Lower leg skin (tissue), 3 donors: ENCODE results near the gene CDKAL1.

Experiments used
- POLR2A ChIP-seq, 2 donors: fragments of 450-650 bp; IDR thresholded peaks; one replicate each; pipeline ENCODE4 v1.6.1; 2016 to 2017; ENCODE audit warnings: antibody characterized with exemption in 2 of 2, mild to moderate bottlenecking in 1 of 2, moderate library complexity in 1 of 2
- TF ChIP-seq, protein P1 (sequence below), 3 donors: fragments of 450-650 bp; IDR thresholded peaks; one replicate each; pipeline ENCODE4 v1.5.1; 2016; ENCODE audit warnings: antibody characterized with exemption in 3 of 3, mild to moderate bottlenecking in 3 of 3, moderate library complexity in 2 of 3

DNA sequence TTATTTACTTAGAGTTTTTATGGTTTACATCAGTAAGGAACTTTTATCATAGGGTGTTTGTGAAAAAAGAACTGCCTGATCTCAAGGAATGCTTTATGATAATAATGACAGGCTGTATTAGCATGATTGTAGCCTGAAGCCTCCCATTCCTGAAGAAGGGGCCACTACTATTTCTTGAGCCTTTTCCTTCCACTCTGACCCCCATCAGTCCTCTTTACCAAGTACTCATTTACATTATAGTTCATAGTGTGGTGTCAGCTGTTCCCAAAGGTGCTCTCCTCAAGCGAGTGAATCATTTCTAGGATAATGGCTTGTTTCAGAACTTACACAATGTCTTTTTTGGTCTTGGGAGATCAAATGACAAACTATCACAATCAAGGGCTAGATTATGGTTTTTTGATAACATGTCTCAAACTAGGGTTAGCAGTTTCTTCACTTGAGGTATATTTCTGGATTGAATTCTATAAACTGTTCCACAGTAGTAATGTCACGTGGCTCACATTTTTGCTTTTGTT, 283.6 kb downstream of the CDKAL1 start:
- TF ChIP-seq, protein P1, sequence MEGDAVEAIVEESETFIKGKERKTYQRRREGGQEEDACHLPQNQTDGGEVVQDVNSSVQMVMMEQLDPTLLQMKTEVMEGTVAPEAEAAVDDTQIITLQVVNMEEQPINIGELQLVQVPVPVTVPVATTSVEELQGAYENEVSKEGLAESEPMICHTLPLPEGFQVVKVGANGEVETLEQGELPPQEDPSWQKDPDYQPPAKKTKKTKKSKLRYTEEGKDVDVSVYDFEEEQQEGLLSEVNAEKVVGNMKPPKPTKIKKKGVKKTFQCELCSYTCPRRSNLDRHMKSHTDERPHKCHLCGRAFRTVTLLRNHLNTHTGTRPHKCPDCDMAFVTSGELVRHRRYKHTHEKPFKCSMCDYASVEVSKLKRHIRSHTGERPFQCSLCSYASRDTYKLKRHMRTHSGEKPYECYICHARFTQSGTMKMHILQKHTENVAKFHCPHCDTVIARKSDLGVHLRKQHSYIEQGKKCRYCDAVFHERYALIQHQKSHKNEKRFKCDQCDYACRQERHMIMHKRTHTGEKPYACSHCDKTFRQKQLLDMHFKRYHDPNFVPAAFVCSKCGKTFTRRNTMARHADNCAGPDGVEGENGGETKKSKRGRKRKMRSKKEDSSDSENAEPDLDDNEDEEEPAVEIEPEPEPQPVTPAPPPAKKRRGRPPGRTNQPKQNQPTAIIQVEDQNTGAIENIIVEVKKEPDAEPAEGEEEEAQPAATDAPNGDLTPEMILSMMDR (IDR thresholded peaks at IDR 0.05): no peak
- no peak for TF ChIP-seq POLR2A (IDR thresholded peaks at IDR 0.05)
